GM13977 (cell line): ENCODE data around the gene RUBCNL.

Source experiments
- DNase-seq: peaks from one replicate; pipeline ENCODE4 v3.0.0; 2012; ENCODE audit warnings: low spot score
- CTCF ChIP-seq: IDR thresholded peaks from 2 replicates; pipeline ENCODE4 v1.5.1; 2012; ENCODE audit warnings: mild to moderate bottlenecking, control low read depth; ENCODE audit not compliant: insufficient read depth; ENCODE audit errors: extremely low read depth, missing control alignments
- in situ Hi-C: fragments of 300-500 bp; cut with MboI; formaldehyde crosslinking; loops from one replicate; pipeline ENCODE4 v1.12.0; 2022; ENCODE audit warnings: low sequenced_read_pairs, low pct_unique_long_range_greater_than_20kb, mixed read lengths, inconsistent platforms; ENCODE audit not compliant: unreplicated experiment

Gene RUBCNL

GRCh38 chr13:46396341-46396740, 9.3 kb upstream of the RUBCNL start:
- TF ChIP-seq CTCF: no peak
- no peak for DNase-seq
- in situ Hi-C loops: no loop called here

- in situ Hi-C loops: no loop called here
- TF ChIP-seq CTCF: no peak
- no peak for DNase-seq
These were observed 5.9 kb upstream of the RUBCNL start for GRCh38 chr13:46392967-46393366.

GRCh38 chr13:46389457-46390451, 2.7 kb upstream of the RUBCNL start:
- TF ChIP-seq CTCF: no peak
- in situ Hi-C loops: no loop called here
- DNase-seq: peak; percentile 60

- DNase-seq: no peak
- no peak for TF ChIP-seq CTCF
- in situ Hi-C loops: no loop called here
These were observed 1.8 kb upstream of the RUBCNL start for GRCh38 chr13:46388846-46389245.

GRCh38 chr13:46388308-46388707, 1.3 kb upstream of the RUBCNL start:
- in situ Hi-C loops: no loop called here
- no peak for DNase-seq
- TF ChIP-seq CTCF: no peak

- TF ChIP-seq CTCF: no peak
- in situ Hi-C loops: no loop called here
- DNase-seq: no peak
These were observed 524 bp downstream of the RUBCNL start for GRCh38 chr13:46386392-46387063.
